HG03354 (cell line): Measurements from ENCODE around the gene CDC14B.
"Not testable (repeated sequence)": the region's sequence is repeated elsewhere in the genome, so short reads cannot be mapped to it uniquely, and the experiment has no call there.

Experiments used
- ATAC-seq: cut with Tn5 transposase; IDR thresholded peaks from one replicate; pipeline ENCODE4 v1.9.1; 2021; ENCODE audit warnings: mild to moderate bottlenecking; ENCODE audit not compliant: unreplicated experiment, poor library complexity, severe bottlenecking

The CDC14B gene

DNA sequence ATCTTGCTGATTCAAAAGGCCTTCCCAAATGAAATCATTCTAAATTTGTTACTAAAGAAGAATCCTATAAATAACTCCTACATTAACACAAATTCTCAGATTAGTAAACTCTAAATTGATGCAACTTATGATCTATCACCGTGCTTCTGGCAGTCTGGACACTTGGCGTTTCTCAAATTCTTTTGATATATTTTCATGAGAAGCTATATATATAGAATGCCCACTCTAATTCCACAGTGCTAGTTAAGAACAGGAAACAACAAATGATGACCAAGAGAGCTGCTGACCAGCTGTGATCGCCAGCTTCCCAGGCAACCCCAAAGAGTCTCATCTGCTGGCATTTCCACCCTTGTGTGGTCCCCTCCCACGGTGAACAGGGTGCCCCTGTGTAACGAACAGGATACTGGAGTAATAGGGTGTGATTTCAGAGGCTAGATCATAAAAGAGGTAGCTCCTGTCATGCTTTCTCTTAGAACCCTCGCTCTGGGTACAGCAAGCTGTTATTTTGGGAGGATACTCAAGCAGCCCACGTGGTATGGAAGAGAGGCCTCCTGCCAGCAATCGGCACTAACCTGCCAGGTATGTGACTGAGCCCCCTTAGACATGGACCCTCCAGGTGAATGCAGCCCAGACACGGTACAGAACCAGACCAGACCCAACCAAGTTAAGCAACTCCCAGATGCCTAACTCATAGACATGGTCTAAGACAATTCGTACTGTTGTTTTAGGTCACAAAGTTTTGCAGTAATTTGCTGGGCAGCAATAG, 64.7 kb downstream of the CDC14B start:
- ATAC-seq, result no peak

DNA sequence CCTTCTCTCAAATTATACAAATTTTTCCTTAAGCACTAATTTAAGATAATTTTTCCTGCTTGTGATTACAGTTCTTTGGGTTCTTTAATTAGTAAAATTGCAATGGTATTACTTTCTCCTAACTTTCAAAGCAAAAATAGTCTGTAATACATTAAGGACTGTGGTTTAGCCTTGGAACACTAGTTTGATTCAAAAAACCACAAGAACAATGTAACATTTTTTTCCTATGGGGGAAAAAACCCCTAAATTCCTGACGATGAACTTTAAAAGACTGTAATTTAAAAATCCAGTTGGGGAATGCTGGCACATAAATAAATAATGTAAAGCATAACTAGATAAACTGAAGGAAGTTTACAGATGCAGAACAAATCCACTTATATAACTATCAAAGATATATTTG, 65.3 kb downstream of the CDC14B start:
- ATAC-seq, result no peak

DNA sequence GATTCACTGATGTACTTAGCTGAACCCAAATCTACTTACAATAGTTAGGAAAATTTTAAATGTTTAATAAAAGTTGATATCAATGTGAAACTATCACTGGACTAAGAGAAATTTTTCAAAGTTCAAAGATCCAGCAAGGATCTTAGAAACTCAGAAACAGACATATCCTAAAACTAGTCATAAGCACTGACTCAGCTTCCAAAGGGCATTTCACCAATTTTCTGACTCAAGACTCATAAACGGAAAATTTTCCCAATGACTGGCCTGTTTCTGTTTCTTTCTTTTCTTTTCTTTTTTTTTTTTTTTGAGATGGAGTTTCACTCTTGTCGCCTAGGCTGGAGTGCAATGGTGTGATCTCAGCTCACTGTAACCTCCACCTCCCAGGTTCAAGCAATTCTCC, 66.6 kb downstream of the CDC14B start:
- ATAC-seq, result no peak

DNA sequence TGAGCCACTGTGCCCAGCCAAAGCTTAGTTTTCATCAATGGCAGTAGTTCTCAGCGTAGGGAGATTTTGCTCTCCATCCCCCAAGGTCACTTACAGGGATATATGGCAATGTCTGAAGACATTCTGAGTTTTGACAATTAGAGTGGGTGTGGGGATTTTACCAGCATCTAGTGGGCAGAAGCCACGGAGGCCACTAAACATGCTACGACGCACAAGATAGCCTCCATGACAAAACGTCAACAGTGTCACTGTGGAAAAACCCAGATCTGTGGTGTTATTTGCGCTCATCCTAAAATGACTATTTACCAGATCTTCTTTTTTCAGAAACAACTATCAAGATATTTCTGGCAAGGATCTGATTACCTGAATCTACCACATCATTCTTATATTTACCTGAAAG, 68.2 kb downstream of the CDC14B start:
- no peak for ATAC-seq

DNA sequence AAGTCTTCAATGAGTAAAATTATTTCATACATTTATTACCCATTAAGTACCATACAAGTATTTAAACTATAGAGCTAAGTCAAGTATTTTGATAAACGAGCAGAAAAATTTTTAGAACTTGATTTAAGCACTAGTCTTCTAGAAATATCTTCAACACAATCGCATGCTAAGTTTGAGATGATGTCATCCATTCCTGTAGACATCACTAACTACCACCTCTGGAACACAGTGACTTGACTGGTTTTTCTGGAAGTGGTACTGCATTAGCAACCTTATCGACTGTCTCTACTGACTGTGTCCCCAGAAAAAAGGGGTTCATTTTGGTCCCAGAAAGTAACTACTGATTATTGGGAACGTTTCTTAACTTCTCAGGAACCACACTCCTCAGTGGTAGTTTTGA, 69.0 kb downstream of the CDC14B start:
- ATAC-seq, result no peak

DNA sequence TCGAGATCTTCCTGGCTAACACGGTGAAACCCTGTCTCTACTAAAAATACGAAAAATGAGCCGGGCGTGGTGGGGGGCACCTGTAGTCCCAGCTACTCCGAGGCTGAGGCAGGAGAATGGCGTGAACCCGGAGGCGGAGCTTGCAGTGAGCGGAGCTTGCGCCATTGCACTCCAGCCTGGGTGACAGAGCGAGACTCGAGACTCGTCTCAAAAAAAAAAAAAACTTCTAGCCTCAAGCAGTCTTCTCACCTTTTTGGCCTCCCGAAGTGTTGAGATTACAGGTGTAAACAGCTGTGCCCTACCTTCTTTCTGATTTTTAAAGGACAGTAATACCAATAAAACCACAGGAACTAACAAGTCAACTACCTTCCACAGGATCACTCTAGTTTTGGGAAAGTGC, 76.5 kb downstream of the CDC14B start:
- ATAC-seq, result not testable (repeated sequence)

DNA sequence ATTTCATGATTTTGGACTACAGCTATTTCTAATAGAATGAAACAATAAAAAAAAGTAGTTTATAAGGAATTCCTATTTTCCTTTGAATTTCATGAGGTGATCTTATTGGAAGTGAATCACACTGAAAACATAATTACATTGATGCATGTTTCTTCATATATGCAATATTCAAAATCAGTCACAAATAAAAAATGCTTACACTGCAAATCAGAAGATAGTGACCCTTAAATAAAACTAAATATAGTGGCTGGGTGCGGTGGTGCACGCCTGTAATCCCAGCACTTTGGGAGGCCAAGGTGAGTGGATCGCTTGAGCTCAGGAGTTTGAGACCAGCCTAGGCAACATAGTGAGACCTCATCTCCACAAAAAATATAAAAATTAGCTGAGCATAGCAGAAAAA, 79.5 kb downstream of the CDC14B start:
- ATAC-seq, result no peak

DNA sequence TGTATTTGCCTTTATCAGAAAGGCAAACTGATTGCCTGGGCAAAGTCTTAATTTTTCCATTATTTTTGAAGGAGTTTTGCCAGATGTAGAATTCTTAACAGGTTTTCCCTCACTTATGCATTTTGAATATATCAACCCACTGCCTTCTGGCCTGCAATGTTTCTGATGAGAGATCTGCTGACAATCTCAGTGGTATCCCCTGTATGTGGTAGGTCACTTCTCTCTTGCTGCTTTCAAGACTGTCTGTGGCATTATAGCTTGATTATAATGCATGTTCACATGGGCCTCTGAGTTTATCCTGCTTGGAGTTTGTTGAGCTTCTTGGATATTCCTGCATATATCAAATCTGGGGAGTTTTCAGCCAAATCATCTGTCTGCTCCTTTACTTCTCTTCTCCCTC, 87.5 kb downstream of the CDC14B start:
- no peak for ATAC-seq

DNA sequence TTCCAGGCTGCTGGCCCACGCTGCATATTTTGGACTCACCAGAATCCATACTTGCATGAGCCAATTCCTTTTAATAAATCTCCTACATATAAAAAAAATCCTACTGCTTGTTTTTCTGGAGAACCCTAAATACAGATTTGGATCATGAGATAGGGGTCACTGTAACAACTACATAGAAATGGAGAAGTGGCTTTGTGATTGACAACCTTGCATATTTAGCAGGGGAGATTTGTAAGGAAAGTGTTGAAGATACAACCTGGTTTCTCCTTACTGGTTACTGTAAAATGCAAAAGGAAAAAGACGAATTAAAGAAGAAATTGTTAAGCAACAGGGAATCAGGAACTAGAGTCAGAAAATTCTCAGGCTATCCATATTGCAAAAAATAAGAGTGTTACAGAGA, 94.9 kb downstream of the CDC14B start:
- no peak for ATAC-seq

DNA sequence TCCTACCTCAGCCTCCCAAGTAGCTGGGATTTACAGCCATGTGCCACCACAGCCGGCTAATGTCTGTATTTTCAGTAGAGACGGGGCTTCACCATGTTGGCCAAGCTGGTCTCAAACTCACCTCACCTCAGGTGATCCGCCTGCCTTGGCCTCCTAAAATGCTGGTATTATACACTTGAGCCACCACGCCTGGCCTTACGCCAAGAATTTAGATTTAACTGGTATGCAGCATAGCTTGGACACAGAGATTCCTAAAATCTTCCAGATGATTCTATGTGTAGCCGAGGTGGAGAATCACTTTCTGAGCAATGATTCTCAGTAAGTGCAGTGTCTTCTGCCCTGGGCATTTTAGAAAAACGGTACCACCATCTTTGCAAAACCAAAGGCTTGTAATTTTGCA, 95.6 kb downstream of the CDC14B start:
- no peak for ATAC-seq

DNA sequence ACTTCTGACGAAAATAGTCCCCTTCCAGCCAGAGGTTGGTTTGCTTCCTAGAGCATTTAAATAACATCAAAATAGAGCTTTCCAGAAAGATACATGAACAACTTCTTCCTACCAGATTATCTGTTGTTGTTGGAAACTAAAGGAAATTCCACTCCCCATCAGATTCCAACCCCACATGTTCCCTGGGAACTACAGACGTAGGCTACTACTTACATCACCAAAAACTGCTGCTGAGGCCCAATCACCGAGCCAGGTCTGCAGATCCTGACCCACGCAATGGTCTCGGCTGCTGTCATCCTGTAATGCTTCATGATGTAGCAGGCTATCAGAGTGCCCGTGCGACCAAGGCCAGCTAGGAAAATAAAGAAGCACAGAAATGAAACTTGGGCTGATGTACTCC, 96.3 kb downstream of the CDC14B start:
- ATAC-seq, result no peak

DNA sequence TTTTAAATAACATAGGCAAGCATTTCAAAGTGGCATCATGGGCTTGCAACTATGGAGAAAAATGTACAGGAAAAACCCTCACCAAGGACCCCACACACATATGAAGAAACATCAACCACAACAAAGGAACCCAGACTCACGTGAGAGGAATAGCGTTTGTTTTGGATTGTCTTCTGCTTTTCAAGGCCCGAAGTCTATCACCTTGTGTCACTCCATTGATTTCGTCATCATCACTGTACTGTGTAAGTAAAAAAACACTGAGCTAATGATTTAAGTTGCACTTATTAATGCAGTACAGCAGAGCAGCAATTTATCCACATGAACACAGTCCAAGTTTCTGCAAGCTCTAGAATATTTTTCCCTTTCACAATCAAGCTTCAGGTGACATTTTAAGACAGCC, 97.3 kb downstream of the CDC14B start:
- ATAC-seq, result no peak

DNA sequence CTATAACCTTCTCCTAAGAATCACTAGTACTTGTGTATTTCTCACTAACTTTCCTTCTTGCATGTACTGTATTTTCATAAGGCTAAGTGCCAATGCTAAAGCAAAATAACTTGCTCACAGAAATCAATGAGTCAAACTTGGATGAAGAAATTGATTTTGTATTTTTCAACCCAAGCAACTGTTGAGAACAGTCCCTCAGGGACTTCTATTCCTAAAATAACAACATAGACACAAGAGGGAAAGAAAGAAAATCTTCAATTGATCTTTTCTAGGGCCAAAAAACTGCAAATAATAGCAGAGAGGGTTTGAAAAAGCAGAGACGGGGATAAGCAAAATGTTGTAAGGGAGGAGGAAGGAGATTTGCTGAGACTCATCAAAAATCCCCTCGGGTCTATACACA, 99.9 kb downstream of the CDC14B start:
- no peak for ATAC-seq

DNA sequence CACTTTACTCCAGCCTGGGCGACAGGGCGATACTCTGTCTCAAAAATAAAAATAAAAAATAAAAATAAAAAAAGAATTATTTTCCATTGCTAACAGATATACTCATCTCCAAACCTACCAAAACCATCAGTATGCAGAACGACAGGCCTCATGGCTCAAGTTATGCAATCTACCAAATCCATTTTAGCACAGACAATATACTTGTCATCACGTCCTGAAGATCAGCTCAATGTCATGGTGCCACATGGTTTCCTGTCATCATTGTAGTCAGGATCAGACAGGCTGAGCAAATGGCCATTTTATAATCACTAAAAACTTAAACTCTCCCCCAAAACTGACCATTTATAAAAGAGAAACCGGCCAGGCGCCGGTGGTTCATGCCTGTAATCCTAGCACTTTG, 100.5 kb downstream of the CDC14B start:
- no peak for ATAC-seq

DNA sequence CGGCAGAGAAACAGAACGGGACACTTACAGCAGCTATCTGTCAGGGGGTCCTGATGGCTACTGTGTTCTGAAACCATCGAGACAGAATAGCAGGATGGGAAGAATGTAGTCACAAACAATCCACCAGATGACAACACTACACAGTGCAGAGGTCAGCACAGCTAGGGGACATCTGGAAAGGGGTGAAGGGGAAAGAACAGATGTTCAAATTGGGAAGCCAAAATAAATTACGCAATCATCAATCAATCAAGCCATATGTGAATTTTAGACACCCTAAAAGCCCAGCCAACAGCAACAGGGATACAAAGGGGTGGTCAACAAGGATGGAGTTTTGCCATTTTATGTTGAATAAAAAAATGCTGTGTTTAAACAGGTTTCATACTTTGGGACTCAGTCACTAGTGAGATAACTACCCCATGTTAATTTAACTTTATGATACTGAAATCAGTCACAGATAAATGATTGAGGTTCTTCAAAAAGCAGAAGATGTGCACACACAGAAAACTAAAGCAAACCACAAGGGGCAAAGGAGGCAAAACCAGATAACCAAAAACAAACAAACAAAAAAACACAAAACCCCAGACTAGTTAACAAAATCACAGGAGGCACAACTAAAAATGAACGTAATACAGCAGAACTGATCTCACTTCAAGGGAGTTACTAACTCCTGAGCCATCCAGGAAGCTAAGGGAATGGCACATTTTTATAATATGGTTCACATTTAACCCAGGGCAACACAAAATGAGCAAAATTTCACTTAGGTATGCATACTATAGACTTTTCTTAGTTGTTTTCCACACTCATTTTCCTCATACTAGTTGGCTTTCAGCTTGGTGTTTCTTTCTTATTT, 103.8 kb downstream of the CDC14B start:
- ATAC-seq, result no peak

DNA sequence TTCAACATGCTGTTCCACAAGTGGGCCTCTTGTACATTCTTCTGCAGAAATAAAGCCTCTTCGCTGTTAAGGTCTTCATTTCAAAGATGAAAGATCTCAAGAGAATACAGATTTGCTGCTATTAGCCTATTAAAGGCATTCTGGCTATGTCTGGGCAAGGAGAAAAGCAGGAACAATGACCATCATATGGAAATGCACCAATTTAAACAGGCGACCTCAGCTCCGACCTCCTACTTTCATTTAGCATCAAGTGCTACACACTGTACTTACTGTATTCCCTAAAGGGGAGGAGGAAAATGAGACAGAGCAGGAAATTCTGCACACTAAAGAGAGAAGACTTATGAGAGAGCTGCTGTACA, 104.9 kb downstream of the CDC14B start:
- ATAC-seq, result no peak

DNA sequence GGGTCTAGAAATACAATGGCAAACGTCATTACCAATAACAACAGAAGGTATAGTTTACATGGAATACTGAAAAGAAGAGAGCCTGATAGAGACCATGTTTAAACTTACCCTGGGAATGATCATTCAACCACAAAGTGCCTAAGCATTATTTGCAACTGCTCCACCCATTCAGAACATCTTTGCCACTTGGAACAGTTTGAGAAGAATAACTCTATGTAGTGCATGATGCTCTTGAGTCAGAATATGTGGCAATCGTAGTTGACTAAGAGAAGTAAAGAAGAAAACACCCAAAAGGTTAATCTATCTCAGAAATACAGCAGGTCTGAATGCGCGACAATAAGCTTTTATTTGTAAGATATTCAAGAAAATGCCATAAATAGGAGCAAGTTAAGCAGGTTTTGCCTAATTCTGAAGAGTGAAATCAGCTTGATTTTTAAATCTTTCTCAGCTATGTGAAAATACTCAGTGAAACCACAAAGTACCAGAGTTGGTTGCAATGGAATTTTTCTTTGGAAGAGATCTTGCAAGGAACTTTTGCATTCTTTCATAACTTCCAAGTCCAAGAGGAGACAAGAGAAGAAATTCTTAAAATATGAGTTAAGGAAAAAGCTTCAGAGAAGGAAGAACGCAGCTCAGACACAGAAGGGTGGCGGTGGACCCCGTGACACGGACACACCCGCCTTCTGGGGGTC, 105.4 kb downstream of the CDC14B start:
- ATAC-seq, result no peak

DNA sequence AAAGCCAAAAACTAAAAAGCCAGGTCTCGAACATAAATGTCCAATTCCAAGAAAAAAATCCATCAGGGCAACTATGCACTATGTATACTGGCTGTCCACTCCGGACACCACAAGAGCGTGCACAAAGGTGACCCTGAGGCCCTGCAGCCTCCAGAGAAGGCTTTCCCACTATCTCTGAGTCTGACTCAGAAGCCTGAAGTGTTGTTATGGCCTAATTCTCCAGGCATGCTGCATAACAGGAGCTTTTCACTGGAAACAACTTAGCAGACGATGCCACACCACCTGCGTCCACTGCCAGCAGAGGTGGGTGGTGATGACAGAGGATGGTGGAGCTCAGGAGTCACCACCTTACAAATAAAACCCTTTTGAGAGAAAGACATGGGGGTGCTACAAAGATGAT, 106.0 kb downstream of the CDC14B start:
- ATAC-seq, result no peak

DNA sequence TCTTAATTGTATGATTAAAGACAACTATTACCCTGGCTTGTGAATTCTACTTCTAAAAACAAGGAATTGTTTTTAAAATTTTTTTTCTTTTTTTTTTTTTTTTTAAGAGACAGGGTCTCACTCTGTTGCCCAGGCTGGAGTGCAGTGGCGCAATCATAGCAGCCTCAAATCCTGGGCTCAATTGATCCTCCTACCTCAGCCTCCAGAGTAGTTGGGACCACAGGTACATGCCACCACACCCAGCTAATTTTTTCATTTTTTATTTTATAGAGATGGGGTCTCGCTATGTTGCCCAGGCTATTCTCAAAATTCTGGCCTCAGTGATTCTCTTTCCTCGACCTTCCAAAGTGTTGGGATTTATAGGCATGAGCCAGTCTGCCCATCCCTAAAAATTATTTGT, 107.4 kb downstream of the CDC14B start:
- ATAC-seq, result no peak

DNA sequence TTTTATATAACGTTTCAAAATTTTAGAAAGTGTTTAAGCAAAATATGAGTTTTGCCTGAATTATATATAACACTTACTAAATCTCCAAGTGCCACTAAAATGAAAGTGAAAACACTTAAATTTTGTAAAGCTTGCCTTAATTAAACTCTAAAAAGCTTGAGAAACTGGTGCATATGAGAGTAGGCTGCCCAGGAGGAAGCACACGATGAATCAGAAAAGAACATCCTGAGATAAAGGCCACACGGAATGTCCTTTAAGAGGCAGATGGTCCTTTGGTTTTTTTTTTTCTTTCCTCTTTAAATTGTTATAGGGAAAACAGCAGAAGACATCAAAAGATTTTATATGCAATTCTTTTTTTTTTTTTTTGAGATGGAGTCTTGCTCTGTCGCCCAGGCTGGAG, 109.4 kb downstream of the CDC14B start:
- no peak for ATAC-seq

DNA sequence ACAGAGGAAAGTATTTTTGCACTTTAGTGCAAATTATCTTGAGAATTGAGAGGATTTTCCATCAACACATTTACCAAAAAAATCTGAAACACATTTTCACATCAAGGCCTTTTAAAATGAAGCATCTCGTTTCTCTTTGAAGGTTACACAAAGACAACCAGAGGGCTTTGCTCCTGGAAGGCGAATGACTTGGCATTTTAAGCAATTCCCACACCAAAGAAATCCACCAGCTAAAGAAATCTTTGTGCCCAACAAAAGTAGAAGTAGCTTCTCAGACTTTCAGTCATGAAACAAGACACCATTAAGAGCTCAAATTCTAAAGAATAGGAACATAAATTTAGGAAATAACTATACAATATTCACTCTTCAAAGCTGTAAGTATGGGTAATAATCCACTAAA, 109.8 kb downstream of the CDC14B start:
- ATAC-seq, result no peak
